GM06990 (cell line): ENCODE data around the gene RNU5B-1.

Source experiments
- DNase-seq: peaks from one replicate; pipeline ENCODE4 v3.0.0-alpha.2; 2011; ENCODE audit not compliant: insufficient read length; ENCODE audit errors: extremely low read depth
- H3K27me3 ChIP-seq: replicated peaks from 2 replicates; pipeline ENCODE4 v1.6.0; 2011; ENCODE audit warnings: low read length; ENCODE audit not compliant: control insufficient read depth, insufficient read depth
- H3K36me3 ChIP-seq: 2 replicates; pipeline ENCODE4 v1.5.1; 2011; ENCODE audit warnings: low read length; ENCODE audit not compliant: control insufficient read depth, insufficient read depth
- H3K4me3 ChIP-seq: replicated peaks from 2 replicates; pipeline ENCODE4 v1.5.1; 2011; ENCODE audit warnings: low read depth, mild to moderate bottlenecking, control low read depth, low read length
- CTCF ChIP-seq: IDR thresholded peaks from 2 replicates; pipeline ENCODE4 v1.5.1; 2011; ENCODE audit warnings: low read length, control low read depth, mild to moderate bottlenecking, inconsistent platforms; ENCODE audit not compliant: insufficient read depth, poor library complexity, severe bottlenecking

RNU5B-1 gene

GRCh38 chr15:65260968-65261367 is 43.5 kb upstream of the RNU5B-1 start:
- DNase-seq, result no peak
- no peaks in the 10 kb centered on the region for H3K27me3 ChIP-seq
- peaks cover 3% of the 10 kb centered on the region for H3K36me3 ChIP-seq
- TF ChIP-seq CTCF, result no peak
- no peak overlapping the region for H3K4me3 ChIP-seq

- H3K4me3 ChIP-seq, result no peak overlapping the region
- H3K27me3 ChIP-seq, result no peaks in the 10 kb centered on the region
- peaks cover 3% of the 10 kb centered on the region for H3K36me3 ChIP-seq
- DNase-seq, result no peak
- TF ChIP-seq CTCF, result no peak
These were observed 41.2 kb upstream of the RNU5B-1 start for GRCh38 chr15:65263313-65263712.

GRCh38 chr15:65264863-65265430 is 39.5 kb upstream of the RNU5B-1 start:
- no peaks in the 10 kb centered on the region for H3K27me3 ChIP-seq
- no peak for TF ChIP-seq CTCF
- DNase-seq, result no peak
- H3K4me3 ChIP-seq, result no peak overlapping the region
- peaks cover 3% of the 10 kb centered on the region for H3K36me3 ChIP-seq

GRCh38 chr15:65266469-65266868 is 38.0 kb upstream of the RNU5B-1 start:
- TF ChIP-seq CTCF, result no peak
- H3K4me3 ChIP-seq, result no peak overlapping the region
- H3K36me3 ChIP-seq, result no peaks in the 10 kb centered on the region; the same call in 1 of the 2 replicates
- no peaks in the 10 kb centered on the region for H3K27me3 ChIP-seq
- DNase-seq, result no peak

GRCh38 chr15:65268411-65268810 is 36.1 kb upstream of the RNU5B-1 start:
- Histone ChIP-seq H3K27me3 (no peaks in the 10 kb centered on the region), H3K36me3 (no peaks in the 10 kb centered on the region; the same call in 1 of the 2 replicates), H3K4me3 (no peak overlapping the region)
- DNase-seq, result no peak
- TF ChIP-seq CTCF, result no peak
